Cardiac septum (tissue), 1 donor: ENCODE measurements around the gene FAT1. TPM values are rescaled to one million over a fixed set of nuclear protein-coding genes. Genes with fewer than 3 reads are reported as not detected.

Experiments
- DNase-seq: peaks from one replicate; pipeline ENCODE4 v3.0.0-alpha.2; 2020; ENCODE audit warnings: low spot score
- intact Hi-C: fragments of 100-400 bp; cut with DNase I; formaldehyde crosslinking; loops from one replicate; pipeline ENCODE4 v1.14.0; 2022
- total RNA-seq: library from RNA; stranded (reverse); fragmentation: NEBNext Ultra II Directional; extraction: Animal tissue kit (Norgen Biotek cat#: 25700); gene quantifications from one replicate; pipeline ENCODE4 v1.2.1, GENCODE V29; 2021
- donor health status: DM: no; HTN: no; CAD: no.

FAT1 gene
- total RNA-seq, 1 donor from 2014 or later, result 90.7 TPM

- intact Hi-C loops, result no loop called here
- DNase-seq, result no peak
Measured at GRCh38 chr4:186633844-186634243, 89.8 kb downstream of the FAT1 start.

- intact Hi-C loops, result no loop called here
- DNase-seq, result no peak
Measured at GRCh38 chr4:186630128-186630527, 93.5 kb downstream of the FAT1 start.

- DNase-seq, result no peak
Measured at GRCh38 chr4:186628058-186628711, 95.5 kb downstream of the FAT1 start.

GRCh38 chr4:186627226-186627865, 96.3 kb downstream of the FAT1 start:
- intact Hi-C loops, result no loop called here
- DNase-seq, result no peak

More at GRCh38 chr4:186628058-186628711, 95.5 kb downstream of the FAT1 start:
- intact Hi-C loops, result no loop called here

GRCh38 chr4:186624951-186625350, 98.7 kb downstream of the FAT1 start:
- intact Hi-C loops, result no loop called here
- DNase-seq, result no peak

- no peak for DNase-seq
- intact Hi-C loops, result no loop called here
Measured at GRCh38 chr4:186623546-186623945, 100.1 kb downstream of the FAT1 start.

GRCh38 chr4:186622788-186623464, 100.7 kb downstream of the FAT1 start:
- DNase-seq, result no peak
- intact Hi-C loops, result no loop called here

GRCh38 chr4:186621959-186622553, 101.6 kb downstream of the FAT1 start:
- DNase-seq, result no peak
- intact Hi-C loops, result no loop called here

GRCh38 chr4:186619088-186619487, 104.6 kb downstream of the FAT1 start:
- DNase-seq, result no peak
- intact Hi-C loops, result no loop called here

GRCh38 chr4:186617921-186618320, 105.7 kb downstream of the FAT1 start:
- DNase-seq, result no peak
- intact Hi-C loops, result no loop called here

GRCh38 chr4:186607490-186607889, 116.2 kb downstream of the FAT1 start:
- intact Hi-C loops, result no loop called here
- no peak for DNase-seq

GRCh38 chr4:186606591-186606992, 117.1 kb downstream of the FAT1 start:
- intact Hi-C loops, result no loop called here
- DNase-seq, result no peak

- intact Hi-C loops, result no loop called here
- DNase-seq, result no peak
Measured at GRCh38 chr4:186605261-186605865, 118.3 kb downstream of the FAT1 start.

GRCh38 chr4:186604124-186604807, 119.4 kb downstream of the FAT1 start:
- intact Hi-C loops, result no loop called here
- DNase-seq, result no peak

- no peak for DNase-seq
- intact Hi-C loops, result no loop called here
Measured at GRCh38 chr4:186602978-186603377, 120.7 kb downstream of the FAT1 start.

GRCh38 chr4:186599483-186599882, 124.2 kb downstream of the FAT1 start:
- intact Hi-C loops, result no loop called here

GRCh38 chr4:186598686-186599085, 125.0 kb downstream of the FAT1 start:
- intact Hi-C loops, result no loop called here

More at GRCh38 chr4:186599483-186599882, 124.2 kb downstream of the FAT1 start:
- DNase-seq, result no peak

GRCh38 chr4:186596850-186597390, 126.7 kb downstream of the FAT1 start:
- intact Hi-C loops, result no loop called here
- DNase-seq, result no peak

More at GRCh38 chr4:186598686-186599085, 125.0 kb downstream of the FAT1 start:
- no peak for DNase-seq

GRCh38 chr4:186596346-186596745, 127.3 kb downstream of the FAT1 start:
- DNase-seq, result no peak
- intact Hi-C loops, result no loop called here
